ENCODE measurements around the gene ARG1. TPM values are rescaled to one million over a fixed set of nuclear protein-coding genes. Genes with fewer than 3 reads are reported as not detected.

Gene ARG1
- total RNA-seq, 5 donors from 2014 or later (not counting 1 experiment from before 2014, with no cell fraction given), result 0.49 to 1.1 (median 0.75) TPM; not detected in 1

- H3K27me3 ChIP-seq (replicated peaks in 1 of 2; ENCODE audit: control insufficient read depth in 2 of 2, extremely low read depth in 1 of 2, insufficient read depth in 2 of 2, low read length in 1 of 2), result peaks cover 0 to 3% of the 10 kb centered on the region in 2 experiments
- Mint-ChIP-seq H3K27ac (no peak overlapping the region), H3K36me3 (no peaks in the 10 kb centered on the region), H3K27me3 (peaks cover 0 to 3% of the 10 kb centered on the region in 2 donors), H3K9me3 (no peaks in the 10 kb centered on the region), H3K4me1 (no peaks in the 10 kb centered on the region), H3K4me3 (no peak overlapping the region)
- 100% methylated on average over 1 of the region's 4 CpGs for WGBS (ENCODE audit: insufficient coverage)
- CTCF ChIA-PET, result interaction anchor here in 1 of 2 donors (0.6 kb wide), 1 partner anchor 308 kb away, joined by 5 read pairs; no protein-coding TSS in a partner anchor
- no peaks in the 10 kb centered on the region for H3K4me1 ChIP-seq (ENCODE audit: control insufficient read depth in 1 of 2, extremely low read depth in 1 of 2, insufficient read depth in 2 of 2, low read length in 2 of 2)
- ATAC-seq (replicated peaks in 1 of 4), result no peak
- no peaks in the 10 kb centered on the region for H3K9me3 ChIP-seq
- no peak overlapping the region for H3K27ac ChIP-seq (ENCODE audit: low read length)
- H3K36me3 ChIP-seq (ENCODE audit: control insufficient read depth in 2 of 2, extremely low read depth in 1 of 2, insufficient read depth in 1 of 2, low read length in 1 of 2), result no peaks in the 10 kb centered on the region
- no peak for DNase-seq
- POLR2A ChIA-PET, result no interaction called here
- H3K4me3 ChIP-seq (ENCODE audit: control insufficient read depth in 1 of 2, extremely low read depth in 1 of 2, low read length in 1 of 2), result no peak overlapping the region
Measured at GRCh38 chr6:131551902-131552301, 21.1 kb upstream of the ARG1 start.

GRCh38 chr6:131552572-131552971 lies 20.5 kb upstream of the ARG1 start:
- peaks cover 0 to 3% of the 10 kb centered on the region in 2 experiments for H3K27me3 ChIP-seq (replicated peaks in 1 of 2; ENCODE audit: control insufficient read depth in 2 of 2, extremely low read depth in 1 of 2, insufficient read depth in 2 of 2, low read length in 1 of 2)
- Mint-ChIP-seq H3K4me3 (no peak overlapping the region), H3K36me3 (no peaks in the 10 kb centered on the region), H3K4me1 (no peaks in the 10 kb centered on the region), H3K27ac (no peak overlapping the region), H3K27me3 (peaks cover 0 to 3% of the 10 kb centered on the region in 2 donors), H3K9me3 (no peaks in the 10 kb centered on the region)
- H3K4me1 ChIP-seq (ENCODE audit: control insufficient read depth in 1 of 2, extremely low read depth in 1 of 2, insufficient read depth in 2 of 2, low read length in 2 of 2), result no peaks in the 10 kb centered on the region
- ATAC-seq (replicated peaks in 1 of 4) (no peak), DNase-seq (no peak)
- ChIA-PET CTCF (no interaction called here), POLR2A (no interaction called here)
- H3K4me3 ChIP-seq (ENCODE audit: control insufficient read depth in 1 of 2, extremely low read depth in 1 of 2, low read length in 1 of 2), result no peak overlapping the region
- no peak overlapping the region for H3K27ac ChIP-seq (ENCODE audit: low read length)
- H3K36me3 ChIP-seq (ENCODE audit: control insufficient read depth in 2 of 2, extremely low read depth in 1 of 2, insufficient read depth in 1 of 2, low read length in 1 of 2), result no peaks in the 10 kb centered on the region
- no peaks in the 10 kb centered on the region for H3K9me3 ChIP-seq
- no CpG with 5 or more reads among the region's 3 CpGs for WGBS (ENCODE audit: insufficient coverage)

DNA sequence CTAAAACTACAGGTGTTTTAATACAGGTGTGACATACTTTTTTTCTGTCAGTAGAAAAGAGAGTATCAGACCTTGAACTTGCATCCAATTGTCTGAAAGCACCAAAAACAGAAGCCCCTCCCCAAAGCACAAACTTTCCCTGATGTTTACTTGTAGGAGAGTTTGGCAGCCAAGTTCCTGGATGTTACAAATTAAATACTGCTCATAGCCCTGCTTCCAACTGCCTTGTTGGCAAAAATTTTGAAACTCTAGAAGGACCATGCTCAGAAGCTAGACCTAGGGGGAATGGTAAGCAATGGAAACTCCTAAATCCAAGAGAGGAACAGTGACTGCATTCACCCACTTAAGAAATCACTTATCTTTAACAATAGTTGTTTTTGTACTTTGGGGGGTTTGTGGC lies 17.0 kb upstream of the ARG1 start:
- Mint-ChIP-seq H3K4me1 (no peaks in the 10 kb centered on the region), H3K27ac (no peak overlapping the region), H3K36me3 (no peaks in the 10 kb centered on the region), H3K4me3 (no peak overlapping the region), H3K27me3 (no peaks in the 10 kb centered on the region), H3K9me3 (no peaks in the 10 kb centered on the region)
- no peak for DNase-seq
- no peaks in the 10 kb centered on the region for H3K4me1 ChIP-seq (ENCODE audit: control insufficient read depth in 1 of 2, extremely low read depth in 1 of 2, insufficient read depth in 2 of 2, low read length in 2 of 2)
- ATAC-seq (replicated peaks in 1 of 4), result no peak
- ChIA-PET POLR2A (interaction anchor here in 1 of 2 donors (0.7 kb wide), 1 partner anchor 1914 kb away, joined by 3 read pairs; no protein-coding TSS in a partner anchor), CTCF (interaction anchor here in 1 of 2 donors (0.6 kb wide), 1 partner anchor 698 kb away, joined by 3 read pairs; no protein-coding TSS in a partner anchor)
- no peaks in the 10 kb centered on the region for H3K9me3 ChIP-seq
- no peak overlapping the region for H3K4me3 ChIP-seq (ENCODE audit: control insufficient read depth in 1 of 2, extremely low read depth in 1 of 2, low read length in 1 of 2)
- H3K27me3 ChIP-seq (replicated peaks in 1 of 2; ENCODE audit: control insufficient read depth in 2 of 2, extremely low read depth in 1 of 2, insufficient read depth in 2 of 2, low read length in 1 of 2), result peaks cover 0 to 3% of the 10 kb centered on the region in 2 experiments
- no peak overlapping the region for H3K27ac ChIP-seq (ENCODE audit: low read length)
- H3K36me3 ChIP-seq (ENCODE audit: control insufficient read depth in 2 of 2, extremely low read depth in 1 of 2, insufficient read depth in 1 of 2, low read length in 1 of 2), result no peaks in the 10 kb centered on the region

DNA sequence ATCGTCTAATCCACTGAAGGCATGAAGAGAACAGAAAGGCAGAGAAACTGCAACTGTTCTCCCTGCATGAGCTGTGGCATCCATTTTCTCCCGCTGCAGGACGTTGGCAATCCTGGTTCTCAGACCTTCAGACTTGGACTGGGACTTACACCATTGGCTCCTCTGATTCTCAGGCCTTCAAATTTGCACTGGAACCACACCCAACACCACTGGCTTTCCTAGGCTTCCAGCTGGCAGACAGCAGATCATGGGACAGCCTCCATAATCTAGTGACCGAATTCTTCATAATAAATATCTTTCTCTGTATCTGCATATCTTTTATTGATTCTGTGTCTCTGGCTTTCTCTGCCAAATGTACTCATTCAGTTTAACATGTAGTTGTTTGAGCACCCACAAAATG lies 14.1 kb upstream of the ARG1 start:
- no peak overlapping the region for H3K4me3 Mint-ChIP-seq
- no peaks in the 10 kb centered on the region for H3K27me3 Mint-ChIP-seq
- peaks cover 0 to 6% of the 10 kb centered on the region in 2 experiments for H3K27me3 ChIP-seq (replicated peaks in 1 of 2; ENCODE audit: control insufficient read depth in 2 of 2, extremely low read depth in 1 of 2, insufficient read depth in 2 of 2, low read length in 1 of 2)
- H3K36me3 ChIP-seq (ENCODE audit: control insufficient read depth in 2 of 2, extremely low read depth in 1 of 2, insufficient read depth in 1 of 2, low read length in 1 of 2), result no peaks in the 10 kb centered on the region
- ChIA-PET POLR2A (no interaction called here), CTCF (no interaction called here)
- no peaks in the 10 kb centered on the region for H3K4me1 ChIP-seq (ENCODE audit: control insufficient read depth in 1 of 2, extremely low read depth in 1 of 2, insufficient read depth in 2 of 2, low read length in 2 of 2)
- no peak overlapping the region for H3K4me3 ChIP-seq (ENCODE audit: control insufficient read depth in 1 of 2, extremely low read depth in 1 of 2, low read length in 1 of 2)
- H3K9me3 ChIP-seq, result no peaks in the 10 kb centered on the region
- no peak for ATAC-seq (replicated peaks in 1 of 4)
- no peak overlapping the region for H3K27ac Mint-ChIP-seq
- 90% methylated on average over 4 of the region's 4 CpGs for WGBS (ENCODE audit: insufficient coverage)
- H3K27ac ChIP-seq (ENCODE audit: low read length), result no peak overlapping the region
- no peaks in the 10 kb centered on the region for H3K9me3 Mint-ChIP-seq
- no peaks in the 10 kb centered on the region for H3K4me1 Mint-ChIP-seq
- no peak for DNase-seq
- no peaks in the 10 kb centered on the region for H3K36me3 Mint-ChIP-seq

DNA sequence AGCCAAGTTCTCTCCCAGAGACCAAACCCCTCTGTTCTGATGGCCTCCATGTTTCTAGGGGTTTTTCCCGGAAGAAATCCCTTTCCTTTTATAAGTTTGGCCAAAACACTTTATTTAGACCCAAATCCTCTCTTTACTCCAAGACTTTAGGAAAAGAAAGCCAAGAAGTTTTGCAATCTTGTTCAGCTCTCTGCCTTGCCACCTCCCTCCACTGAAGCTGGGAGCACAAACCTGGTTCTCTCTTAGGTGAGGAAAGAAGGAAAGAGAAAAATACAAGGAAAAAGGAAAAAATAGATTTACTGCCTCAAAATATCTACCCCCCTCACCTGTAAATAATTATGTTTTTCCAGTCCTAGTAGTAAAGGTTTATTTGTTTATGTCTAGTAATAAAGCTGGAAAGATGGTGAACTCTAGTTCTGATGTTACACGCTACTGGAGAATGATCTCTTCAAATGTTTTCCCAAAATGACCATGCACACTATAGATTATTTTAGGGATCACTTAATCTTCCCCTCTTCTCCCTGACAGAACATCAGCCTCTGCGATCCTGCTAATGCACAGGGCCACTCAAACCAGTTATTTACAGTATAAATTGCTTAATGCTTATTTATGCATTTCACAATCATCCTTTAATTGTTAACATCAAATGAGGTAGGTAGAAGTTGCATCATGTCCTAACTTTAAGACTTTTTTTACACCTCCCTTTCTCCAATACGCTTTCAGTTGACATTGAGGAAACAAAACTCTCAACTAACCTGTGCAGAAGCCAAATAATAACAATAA lies 10.9 kb upstream of the ARG1 start:
- Mint-ChIP-seq H3K4me1 (no peaks in the 10 kb centered on the region), H3K9me3 (no peaks in the 10 kb centered on the region), H3K27ac (no peak overlapping the region), H3K36me3 (peaks cover 4% of the 10 kb centered on the region), H3K27me3 (no peaks in the 10 kb centered on the region), H3K4me3 (no peak overlapping the region)
- DNase-seq, result no peak
- Histone ChIP-seq H3K9me3 (no peaks in the 10 kb centered on the region), H3K27me3 (replicated peaks in 1 of 2; ENCODE audit: control insufficient read depth in 2 of 2, extremely low read depth in 1 of 2, insufficient read depth in 2 of 2, low read length in 1 of 2) (peaks cover 0 to 6% of the 10 kb centered on the region in 2 experiments), H3K4me3 (ENCODE audit: control insufficient read depth in 1 of 2, extremely low read depth in 1 of 2, low read length in 1 of 2) (no peak overlapping the region), H3K4me1 (ENCODE audit: control insufficient read depth in 1 of 2, extremely low read depth in 1 of 2, insufficient read depth in 2 of 2, low read length in 2 of 2) (no peaks in the 10 kb centered on the region), H3K27ac (ENCODE audit: low read length) (no peak overlapping the region), H3K36me3 (ENCODE audit: control insufficient read depth in 2 of 2, extremely low read depth in 1 of 2, insufficient read depth in 1 of 2, low read length in 1 of 2) (no peaks in the 10 kb centered on the region)
- no CpG with 5 or more reads among the region's 4 CpGs for WGBS (ENCODE audit: insufficient coverage)
- CTCF ChIA-PET, result interaction anchor here in 1 of 2 donors (0.6 kb wide), 1 partner anchor 178 kb away, joined by 3 read pairs; no protein-coding TSS in a partner anchor
- no peak for ATAC-seq (replicated peaks in 1 of 4)
- POLR2A ChIA-PET, result no interaction called here

DNA sequence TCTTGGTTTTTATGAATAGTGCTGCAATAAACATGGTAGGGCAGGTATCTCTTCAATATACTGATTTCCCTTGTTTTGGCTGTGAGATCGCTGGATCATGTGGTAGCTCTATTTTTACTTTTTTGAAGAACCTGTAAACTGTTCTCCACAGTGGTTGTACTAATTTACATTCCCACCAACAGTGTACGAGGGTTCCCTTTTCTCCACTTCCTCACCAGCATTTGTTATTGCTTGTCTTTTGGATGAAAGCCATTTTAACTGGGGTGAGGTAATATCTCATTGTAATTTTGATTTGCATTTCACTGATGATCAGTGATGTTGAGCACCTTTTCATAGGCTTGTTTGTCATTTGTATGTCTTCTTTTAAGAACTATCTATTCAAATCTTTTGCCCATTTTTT lies 8.0 kb upstream of the ARG1 start:
- ATAC-seq (replicated peaks in 1 of 4), result no peak
- H3K4me3 Mint-ChIP-seq, result no peak overlapping the region
- no peaks in the 10 kb centered on the region for H3K9me3 ChIP-seq
- H3K27ac ChIP-seq (ENCODE audit: low read length), result no peak overlapping the region
- H3K4me1 ChIP-seq (ENCODE audit: control insufficient read depth in 1 of 2, extremely low read depth in 1 of 2, insufficient read depth in 2 of 2, low read length in 2 of 2), result no peaks in the 10 kb centered on the region
- no peaks in the 10 kb centered on the region for H3K9me3 Mint-ChIP-seq
- ChIA-PET POLR2A (interaction anchor here in 1 of 2 donors (0.6 kb wide), 1 partner anchor 39 kb away, joined by 8 read pairs; no protein-coding TSS in a partner anchor), CTCF (interaction anchor here in 1 of 2 donors (0.8 kb wide), 1 partner anchor 44 kb away, joined by 3 read pairs; no protein-coding TSS in a partner anchor)
- peaks cover 16% of the 10 kb centered on the region for H3K36me3 Mint-ChIP-seq
- H3K4me3 ChIP-seq (ENCODE audit: control insufficient read depth in 1 of 2, extremely low read depth in 1 of 2, low read length in 1 of 2), result no peak overlapping the region
- H3K27me3 Mint-ChIP-seq, result no peaks in the 10 kb centered on the region
- H3K27me3 ChIP-seq (replicated peaks in 1 of 2; ENCODE audit: control insufficient read depth in 2 of 2, extremely low read depth in 1 of 2, insufficient read depth in 2 of 2, low read length in 1 of 2), result peaks cover 0 to 6% of the 10 kb centered on the region in 2 experiments
- no peaks in the 10 kb centered on the region for H3K36me3 ChIP-seq (ENCODE audit: control insufficient read depth in 2 of 2, extremely low read depth in 1 of 2, insufficient read depth in 1 of 2, low read length in 1 of 2)
- no CpG with 5 or more reads among the region's 2 CpGs for WGBS (ENCODE audit: insufficient coverage)
- H3K27ac Mint-ChIP-seq, result no peak overlapping the region
- no peak for DNase-seq
- peaks cover 0 to 6% (median 4%) of the 10 kb centered on the region in 3 donors for H3K4me1 Mint-ChIP-seq
